C4-2B (cell line): Measurements from ENCODE around the gene FRMD8.

ENCODE experiments used
- CTCF ChIP-seq: fragments of 450-650 bp; conservative IDR thresholded peaks from 2 replicates; pipeline ENCODE4 v1.5.1; 2017; ENCODE audit warnings: mild to moderate bottlenecking
- ZFX ChIP-seq: fragments of 450-650 bp; IDR thresholded peaks from 2 replicates; pipeline ENCODE4 v1.6.1; 2017

DNA sequence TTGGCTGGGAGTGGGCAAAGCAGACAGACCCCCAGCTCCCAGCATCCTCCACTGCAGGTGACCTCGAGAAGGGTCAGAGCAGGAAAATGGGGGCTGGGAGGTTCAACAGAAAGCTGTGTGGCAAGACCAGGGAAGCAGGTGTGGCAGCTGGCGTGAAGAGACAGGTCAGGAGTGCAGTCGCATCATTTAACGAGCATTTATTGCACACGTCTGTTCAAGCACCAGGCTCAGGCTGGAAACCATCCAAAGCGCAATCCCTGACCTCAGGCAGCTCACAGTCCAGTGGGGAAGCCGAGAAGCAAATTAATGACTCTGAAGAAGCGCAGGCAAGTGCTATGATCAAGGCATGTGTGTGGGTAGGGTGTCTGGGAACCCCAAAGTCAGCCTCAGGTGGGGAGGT is 11.4 kb upstream of the FRMD8 start:
- TF ChIP-seq CTCF (no peak), ZFX (no peak)
